Activated gamma-delta T cell (primary cell): ENCODE measurements around the gene COL26A1.
"Not testable (repeated sequence)": the region's sequence is repeated elsewhere in the genome, so short reads cannot be mapped to it uniquely, and the experiment has no call there.

Source experiments
- DNase-seq: peaks from one replicate; lab custom pipeline; 2025; lab: John Stamatoyannopoulos, UW

The COL26A1 gene

GRCh38 chr7:101442426-101443070 is 79.9 kb downstream of the COL26A1 start:
- DNase-seq = no peak

GRCh38 chr7:101450064-101450463 is 87.4 kb downstream of the COL26A1 start:
- no peak for DNase-seq

GRCh38 chr7:101453617-101454016 is 90.9 kb downstream of the COL26A1 start:
- no peak for DNase-seq

- DNase-seq = no peak
Measured at GRCh38 chr7:101457001-101457750, 94.5 kb downstream of the COL26A1 start.

DNA sequence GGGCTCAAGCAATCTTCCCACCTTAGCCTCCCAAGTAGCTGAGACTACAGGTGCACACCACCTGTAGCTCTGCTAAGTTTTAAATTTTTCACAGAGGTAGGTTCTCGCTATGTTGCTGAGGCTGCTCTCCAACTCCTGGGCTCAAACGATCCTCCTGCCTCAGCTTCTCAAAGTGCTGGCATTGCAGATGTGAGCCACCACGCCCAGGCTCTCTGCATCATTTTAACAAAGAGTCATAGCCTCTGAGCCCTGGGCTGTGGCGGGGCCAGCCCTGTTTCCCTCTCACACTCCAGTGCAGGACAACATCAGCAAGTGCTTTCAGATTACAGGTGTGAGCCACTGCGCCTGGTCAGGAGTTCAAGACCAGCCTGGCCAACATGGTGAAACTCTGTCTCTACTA is 102.5 kb downstream of the COL26A1 start:
- no peak for DNase-seq

DNA sequence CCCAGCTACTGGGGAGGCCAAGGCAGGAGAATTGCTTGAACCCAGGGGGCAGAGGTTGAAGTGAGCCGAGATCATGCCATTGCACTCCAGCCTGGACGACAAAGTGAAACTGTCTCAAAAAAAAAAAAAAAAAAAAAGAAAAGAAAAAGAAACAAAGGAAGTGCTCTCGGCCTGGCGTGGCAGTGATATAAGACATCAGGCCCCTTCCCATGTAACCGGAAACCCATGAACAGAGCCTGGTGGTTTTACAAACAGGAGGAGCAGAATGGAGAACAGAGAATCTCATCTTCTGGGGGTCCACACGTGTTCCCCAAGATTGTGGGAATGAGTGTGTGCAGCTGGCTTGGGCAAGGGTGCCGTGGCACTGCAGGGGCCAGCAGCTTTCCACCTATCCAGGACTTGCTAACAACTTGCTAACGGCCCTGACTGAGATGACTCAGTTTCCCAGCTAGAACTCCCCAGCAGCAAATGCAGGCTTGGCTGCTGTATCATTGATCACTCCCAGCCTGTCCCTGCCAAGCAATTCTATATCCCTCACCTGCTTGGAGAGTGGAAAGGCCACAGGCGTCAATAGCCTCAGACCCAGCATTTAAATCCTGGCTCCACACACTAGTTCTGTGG is 103.0 kb downstream of the COL26A1 start:
- DNase-seq = no peak

DNA sequence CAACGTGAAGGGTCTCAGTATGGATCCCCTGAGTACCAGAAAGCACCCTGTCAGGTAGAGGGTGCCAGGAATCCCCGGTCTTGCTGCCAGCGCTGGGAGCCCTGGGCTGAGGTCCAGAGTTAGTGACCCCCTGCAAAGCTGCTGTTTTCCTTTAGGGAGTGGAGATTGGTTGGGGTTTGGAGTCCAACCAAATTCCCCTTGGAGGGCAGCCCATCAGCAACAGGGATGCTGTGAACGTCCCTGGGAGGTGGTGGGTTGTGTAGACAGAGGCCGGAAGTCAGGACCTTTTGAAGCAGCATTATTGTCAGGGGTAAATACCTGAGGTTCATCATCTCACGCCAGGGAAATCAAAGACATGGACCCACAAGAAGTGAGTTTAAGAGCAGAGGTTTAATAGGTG is 104.2 kb downstream of the COL26A1 start:
- DNase-seq = no peak

DNA sequence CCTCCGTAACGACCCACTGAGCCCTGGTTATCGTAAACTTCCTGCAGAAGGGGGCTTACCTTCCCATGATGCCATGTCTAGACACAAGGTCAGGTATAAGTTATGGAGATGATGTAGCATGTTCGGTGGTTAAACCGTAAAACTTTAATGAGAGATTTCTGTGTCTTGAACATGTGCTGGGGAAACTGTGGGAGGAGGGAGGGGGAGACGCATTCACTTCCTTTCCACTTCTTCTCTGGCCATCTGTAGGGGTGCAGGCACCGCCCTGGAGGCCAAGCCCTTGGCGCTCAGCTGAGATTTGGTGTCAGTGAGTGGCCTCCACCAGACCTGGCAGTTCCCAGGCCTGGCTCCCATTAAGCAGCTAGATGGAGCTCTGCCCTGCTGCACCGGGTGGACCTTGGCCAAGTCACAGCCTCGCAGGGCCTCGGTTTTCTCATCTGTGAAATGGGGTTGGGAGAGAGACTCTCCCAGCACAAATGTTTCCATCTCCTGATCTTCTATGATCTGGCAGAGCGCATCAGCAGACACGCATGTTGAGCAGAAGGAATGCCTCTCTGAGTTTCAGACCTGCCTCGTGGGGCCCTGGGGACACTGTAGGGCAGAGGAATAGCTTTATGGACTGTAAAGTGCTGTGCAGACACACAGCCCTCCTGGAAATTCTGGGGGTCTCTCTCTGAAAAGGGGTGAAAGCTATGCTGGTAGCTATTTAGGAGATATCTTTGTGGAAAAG is 106.0 kb downstream of the COL26A1 start:
- DNase-seq = no peak

- DNase-seq = no peak
Measured at GRCh38 chr7:101470668-101471487, 108.2 kb downstream of the COL26A1 start.

- no peak for DNase-seq
Measured at GRCh38 chr7:101474178-101474577, 111.5 kb downstream of the COL26A1 start.

DNA sequence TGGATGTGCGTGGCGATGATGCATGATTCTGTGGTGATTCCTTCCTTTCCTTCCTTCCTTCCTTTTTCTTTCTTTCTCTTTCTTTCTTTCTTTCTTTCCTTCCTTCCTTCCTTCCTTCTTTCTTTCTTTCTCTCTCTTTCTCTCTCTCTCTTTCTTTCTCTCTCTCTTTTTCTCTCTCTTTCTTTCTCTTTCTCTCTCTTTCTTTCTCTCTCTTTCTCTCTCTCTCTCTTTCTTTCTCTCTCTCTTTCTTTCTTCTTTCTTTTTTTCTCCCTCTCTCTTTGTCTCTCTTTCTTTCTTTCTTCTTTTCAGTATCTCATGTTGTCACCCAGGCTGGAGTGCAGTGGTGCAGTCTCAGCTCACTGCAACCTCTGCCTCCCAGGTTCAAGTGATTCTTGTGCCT is 113.0 kb downstream of the COL26A1 start:
- not testable (repeated sequence) for DNase-seq

GRCh38 chr7:101479217-101479616 is 116.5 kb downstream of the COL26A1 start:
- DNase-seq = no peak

GRCh38 chr7:101486056-101486432 is 123.4 kb downstream of the COL26A1 start:
- not testable (repeated sequence) for DNase-seq

DNA sequence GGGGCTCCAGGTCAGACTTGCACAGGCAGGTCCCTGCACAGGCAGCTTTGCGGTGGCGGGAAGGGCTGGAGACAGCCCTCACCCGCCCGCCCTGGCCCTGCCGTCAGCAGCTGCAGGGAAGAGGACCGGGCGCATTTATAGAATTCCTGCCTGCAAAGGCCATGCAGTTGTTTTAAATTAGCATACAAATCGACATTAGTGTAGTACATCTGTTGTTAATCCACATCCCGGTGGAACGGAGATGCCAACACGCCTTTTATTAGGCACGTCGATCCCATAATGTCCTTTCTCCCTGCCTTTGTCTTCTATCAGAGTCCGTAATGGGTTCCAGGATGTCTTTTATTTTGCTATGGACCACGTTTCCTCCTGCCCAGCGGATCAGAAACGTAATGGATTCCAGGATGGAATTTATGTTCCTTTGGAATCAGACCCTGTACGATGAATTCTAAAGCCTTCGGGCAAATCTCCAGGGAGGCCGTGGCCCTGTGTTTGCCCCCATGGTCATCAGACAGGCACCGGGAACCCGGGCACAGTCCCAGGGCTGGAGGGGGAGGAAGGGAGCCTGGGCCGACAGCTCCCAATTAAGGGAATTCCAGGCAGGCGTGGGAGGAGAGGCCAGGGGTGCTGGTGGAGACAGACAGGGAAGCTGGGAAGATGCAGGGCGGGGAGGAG is 123.9 kb downstream of the COL26A1 start:
- no peak for DNase-seq

GRCh38 chr7:101487105-101487458 is 124.4 kb downstream of the COL26A1 start:
- DNase-seq = no peak

DNA sequence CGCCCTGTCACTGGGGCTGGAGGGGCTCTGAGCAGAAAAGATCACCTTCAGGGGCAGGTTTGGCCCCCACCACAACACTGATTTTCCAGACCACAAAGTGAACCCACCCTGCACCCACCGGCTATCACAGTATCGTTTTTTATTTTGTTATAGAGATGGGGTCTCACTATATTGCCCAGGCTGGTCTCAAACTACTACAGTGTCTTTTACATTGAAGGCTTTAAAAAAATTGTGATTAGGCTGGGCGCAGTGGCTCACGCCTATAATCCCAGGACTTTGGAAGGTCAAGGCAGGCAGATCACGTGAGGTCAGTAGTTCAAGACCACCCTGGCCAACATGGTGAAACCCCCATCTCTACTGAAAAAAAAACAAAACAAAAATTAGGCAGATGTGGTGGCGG is 125.1 kb downstream of the COL26A1 start:
- no peak for DNase-seq

DNA sequence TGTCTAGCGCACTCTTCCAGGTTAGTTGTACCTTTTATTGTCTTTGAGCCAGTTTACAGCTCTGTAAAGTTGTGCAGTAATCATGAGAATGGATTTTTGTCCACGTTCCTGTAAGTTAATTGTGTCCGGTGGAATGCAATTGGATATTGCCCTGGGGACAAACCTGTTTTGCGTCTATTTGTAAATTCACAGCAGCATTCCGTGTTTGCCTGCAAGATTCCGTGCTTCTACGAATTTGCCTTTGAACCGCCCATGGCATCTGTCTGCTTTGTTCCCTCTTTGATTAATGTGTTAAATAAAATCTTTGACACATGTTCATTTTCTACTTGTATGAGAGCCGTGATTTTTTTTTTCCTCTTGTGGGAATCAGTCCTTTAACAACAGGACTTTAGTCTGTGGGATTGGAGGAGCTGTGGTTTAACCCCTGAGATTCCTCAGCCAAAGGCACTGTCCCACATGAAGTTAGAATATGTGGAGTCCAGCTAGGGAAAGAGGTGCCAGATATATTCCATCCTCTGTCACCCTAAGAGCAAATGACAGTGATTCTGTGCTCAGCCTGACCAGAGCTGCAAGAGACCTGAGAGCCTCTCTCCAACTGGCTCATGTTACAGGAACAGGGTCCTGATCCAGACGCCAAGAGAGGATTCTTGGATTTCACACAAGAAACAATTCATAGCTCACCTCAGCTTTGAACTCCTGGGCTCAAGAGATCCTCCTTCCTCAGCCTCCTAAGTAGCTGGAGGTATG is 126.3 kb downstream of the COL26A1 start:
- DNase-seq = no peak

DNA sequence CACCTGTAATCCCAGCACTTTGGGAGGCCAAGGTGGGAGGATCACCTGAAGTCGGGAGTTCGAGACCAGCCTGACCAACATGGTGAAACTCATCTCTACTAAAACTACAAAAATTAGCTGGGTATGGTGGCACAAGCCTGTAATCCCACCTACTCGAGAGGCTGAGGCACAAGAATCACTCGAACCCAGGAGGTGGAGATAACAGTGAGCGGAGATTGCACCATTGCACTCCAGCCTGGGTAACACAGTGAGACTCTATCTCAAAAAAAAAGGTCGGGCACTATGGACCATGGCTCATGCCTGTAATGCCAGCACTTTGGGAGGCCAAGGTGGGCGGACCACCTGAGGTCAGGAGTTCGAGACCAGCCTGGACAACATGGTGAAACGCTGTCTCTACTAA is 127.8 kb downstream of the COL26A1 start:
- not testable (repeated sequence) for DNase-seq

- not testable (repeated sequence) for DNase-seq
Measured at GRCh38 chr7:101491442-101491841, 128.8 kb downstream of the COL26A1 start.

- no peak for DNase-seq
Measured at GRCh38 chr7:101494602-101495329, 132.1 kb downstream of the COL26A1 start.
